ENCODE measurements around the gene MRPL20.

GRCh38 chr1:1356166-1356795 is 50.8 kb downstream of the MRPL20 start:
- TF ChIP-seq EZH2 (IDR thresholded peaks at IDR 0.05; ENCODE audit: borderline replicate concordance, low read length) (no peak), CTCF (IDR thresholded peaks at IDR 0.05; ENCODE audit: low read length) (no peak)

Data from OCI-LY1 (cell line).